Urothelium cell line (cell line): ENCODE results near the gene CDH16.

Experiments used
- DNase-seq: peaks from one replicate; pipeline ENCODE4 v3.0.0; 2011; ENCODE audit warnings: low spot score, mixed read lengths
- FAIRE-seq: peaks from 2 replicates; lab custom pipeline; 2011; peaks lifted over from hg19 to GRCh38; lab: Jason Lieb, UNC

The CDH16 gene

GRCh38 chr16:66931665-66932064 is 13.0 kb upstream of the CDH16 start:
- no peak for FAIRE-seq
- DNase-seq = no peak

GRCh38 chr16:66930189-66930588 is 11.5 kb upstream of the CDH16 start:
- DNase-seq (no peak), FAIRE-seq (no peak)

- no peak for DNase-seq
- peak; percentile 23 for FAIRE-seq
Observed at GRCh38 chr16:66928702-66929388, 10.2 kb upstream of the CDH16 start.

GRCh38 chr16:66927918-66928649 is 9.4 kb upstream of the CDH16 start:
- DNase-seq (no peak), FAIRE-seq (peak; percentile 77)

- FAIRE-seq = no peak
- DNase-seq = peak; percentile 57
Observed at GRCh38 chr16:66926961-66927436, 8.3 kb upstream of the CDH16 start.

GRCh38 chr16:66926171-66926947 is 7.7 kb upstream of the CDH16 start:
- DNase-seq (no peak), FAIRE-seq (no peak)

- FAIRE-seq = no peak
- DNase-seq = no peak
Observed at GRCh38 chr16:66925322-66925840, 6.7 kb upstream of the CDH16 start, which contains the start of gene RRAD. RRAD (minus strand) TSS chr16:66925535; CDS start chr16:66925179, 356 bp downstream.

GRCh38 chr16:66924527-66925321 is 6.0 kb upstream of the CDH16 start:
- DNase-seq = no peak
- FAIRE-seq = no peak

- FAIRE-seq (no peak), DNase-seq (no peak)
Observed at GRCh38 chr16:66923866-66924265, 5.2 kb upstream of the CDH16 start.

- peak; percentile 77 for DNase-seq
- peak; percentile 32 for FAIRE-seq
Observed at GRCh38 chr16:66923247-66923731, 4.6 kb upstream of the CDH16 start.

- no peak for FAIRE-seq
- no peak for DNase-seq
Observed at GRCh38 chr16:66921729-66922450, 3.2 kb upstream of the CDH16 start.

GRCh38 chr16:66920924-66921680 is 2.4 kb upstream of the CDH16 start:
- DNase-seq = no peak
- no peak for FAIRE-seq

GRCh38 chr16:66920299-66920590 is 1.6 kb upstream of the CDH16 start:
- FAIRE-seq (no peak), DNase-seq (no peak)

- DNase-seq (no peak), FAIRE-seq (no peak)
Observed at GRCh38 chr16:66919569-66920298, 1.0 kb upstream of the CDH16 start.

- DNase-seq (no peak), FAIRE-seq (no peak)
Observed at GRCh38 chr16:66918355-66918754, 330 bp downstream of the CDH16 start.

GRCh38 chr16:66917741-66918140 is 944 bp downstream of the CDH16 start:
- DNase-seq = no peak
- FAIRE-seq = no peak

- DNase-seq (no peak), FAIRE-seq (no peak)
Observed at GRCh38 chr16:66916518-66916917, 2.2 kb downstream of the CDH16 start.

GRCh38 chr16:66915041-66915440 is 3.6 kb downstream of the CDH16 start:
- FAIRE-seq (no peak), DNase-seq (no peak)
